CD14-positive monocyte (primary cell): ENCODE data around the gene TM9SF3. TPM values are rescaled to one million over a fixed set of nuclear protein-coding genes. Genes with fewer than 3 reads are reported as not detected.

Source experiments
- DNase-seq, 3 donors: peaks; one replicate each; pipeline ENCODE4 v3.0.0-alpha.2; 2011 to 2022
- H2AFZ ChIP-seq: 2 replicates; pipeline ENCODE4 v1.6.0; 2012; ENCODE audit warnings: mild to moderate bottlenecking, low read depth, low read length, inconsistent platforms; ENCODE audit not compliant: insufficient read depth, poor library complexity, severe bottlenecking
- H3K27ac ChIP-seq, 2 donors: 1 replicate in 1 of 2; 2 replicates in 1 of 2; pipeline ENCODE4 v1.5.1; 2012 to 2013; ENCODE audit warnings: low read length in 2 of 2, control low read depth in 1 of 2, inconsistent platforms in 1 of 2, low read depth in 1 of 2, mild to moderate bottlenecking in 1 of 2
- H3K27me3 ChIP-seq, 2 donors: one replicate each; pipeline versions ENCODE4 v1.6.0 to v1.6.1; 2011 to 2013; ENCODE audit warnings: low read length in 2 of 2; ENCODE audit not compliant: control insufficient read depth in 2 of 2, insufficient read depth in 2 of 2
- H3K36me3 ChIP-seq, 2 donors: replicated peaks in 1 of 2; 1 replicate in 1 of 2; 2 replicates in 1 of 2; pipeline versions ENCODE4 v1.5.1 to v1.6.1; 2012 to 2013; ENCODE audit warnings: low read length in 2 of 2, control low read depth in 1 of 2, inconsistent platforms in 1 of 2, mild to moderate bottlenecking in 1 of 2; ENCODE audit not compliant: insufficient read depth in 2 of 2, control insufficient read depth in 1 of 2
- H3K4me1 ChIP-seq, 2 donors: 1 replicate in 1 of 2; 2 replicates in 1 of 2; pipeline versions ENCODE4 v1.5.1 to v1.6.1; 2012 to 2013; ENCODE audit warnings: low read length in 2 of 2, control low read depth in 1 of 2, inconsistent platforms in 1 of 2, mild to moderate bottlenecking in 1 of 2, moderate library complexity in 1 of 2; ENCODE audit not compliant: insufficient read depth in 2 of 2, control insufficient read depth in 1 of 2
- H3K4me2 ChIP-seq: replicated peaks from 2 replicates; pipeline ENCODE3; 2012; ENCODE audit warnings: low read length, moderate library complexity, mild to moderate bottlenecking; ENCODE audit not compliant: poor library complexity, severe bottlenecking; ENCODE audit errors: extremely low read depth
- H3K4me3 ChIP-seq, 3 experiments: fragments of 200-600 bp in 1 of 3; sonication (generic) in 1 of 3; replicated peaks in 1 of 3; 1 replicate in 2 of 3; 2 replicates in 1 of 3; pipeline ENCODE4 v1.5.1; 2011 to 2013; ENCODE audit warnings: low read length in 3 of 3, mild to moderate bottlenecking in 3 of 3, control low read depth in 2 of 3, low read depth in 2 of 3, inconsistent platforms in 1 of 3, moderate library complexity in 1 of 3
- H3K79me2 ChIP-seq: 2 replicates; pipeline ENCODE4 v1.6.0; 2012; ENCODE audit warnings: mild to moderate bottlenecking, control low read depth, inconsistent platforms, low read length, moderate library complexity; ENCODE audit not compliant: insufficient read depth
- H3K9ac ChIP-seq: 2 replicates; pipeline ENCODE4 v1.6.0; 2017; ENCODE audit warnings: low read length, mild to moderate bottlenecking; ENCODE audit not compliant: insufficient read depth, poor library complexity, severe bottlenecking
- H3K9me3 ChIP-seq, 2 donors: replicated peaks in 1 of 2; 1 replicate in 1 of 2; 2 replicates in 1 of 2; pipeline versions ENCODE4 v1.5.1 to v1.6.1; 2012 to 2013; ENCODE audit warnings: low read length in 2 of 2, control low read depth in 1 of 2; ENCODE audit not compliant: control insufficient read depth in 1 of 2, insufficient read depth in 1 of 2
- H4K20me1 ChIP-seq: 2 replicates; pipeline ENCODE4 v1.6.0; 2012; ENCODE audit warnings: mild to moderate bottlenecking, low read length, control low read depth, moderate library complexity; ENCODE audit not compliant: insufficient read depth
- H3K27ac Mint-ChIP-seq, 7 donors: one replicate each; pipeline ENCODE4 v1.8.0; 2020; ENCODE audit warnings: mild to moderate bottlenecking in 7 of 7, mixed read lengths in 7 of 7, moderate library complexity in 6 of 7, inconsistent platforms in 2 of 7
- H3K27me3 Mint-ChIP-seq, 3 donors: one replicate each; pipeline ENCODE4 v1.8.0; 2021 to 2022; ENCODE audit warnings: low read depth in 3 of 3, mild to moderate bottlenecking in 3 of 3, mixed read lengths in 3 of 3, moderate library complexity in 3 of 3, inconsistent platforms in 1 of 3
- H3K36me3 Mint-ChIP-seq, 2 donors: one replicate each; pipeline ENCODE4 v1.8.0; 2020; ENCODE audit warnings: mixed read lengths in 2 of 2, inconsistent platforms in 1 of 2, mild to moderate bottlenecking in 1 of 2
- H3K4me1 Mint-ChIP-seq: one replicate; pipeline ENCODE4 v1.8.0; 2020; ENCODE audit warnings: mild to moderate bottlenecking, mixed read lengths
- H3K4me3 Mint-ChIP-seq, 2 donors: one replicate each; pipeline ENCODE4 v1.8.0; 2020; ENCODE audit warnings: mild to moderate bottlenecking in 2 of 2, mixed read lengths in 2 of 2, moderate library complexity in 1 of 2
- H3K9me3 Mint-ChIP-seq, 7 donors: one replicate each; pipeline ENCODE4 v1.8.0; 2020 to 2022; ENCODE audit warnings: mixed read lengths in 7 of 7, mild to moderate bottlenecking in 6 of 7, moderate library complexity in 6 of 7, inconsistent platforms in 2 of 7
- CTCF ChIP-seq: fragments of 200-600 bp; IDR thresholded peaks from one replicate; pipeline ENCODE4 v1.8.0; 2022; ENCODE audit warnings: antibody characterized with exemption, mild to moderate bottlenecking
- WGBS: methylation state at CpG from one replicate; pipeline ENCODE4 v1.1.5; 2013; ENCODE audit warnings: missing lambda C conversion rate; ENCODE audit not compliant: insufficient coverage; 5-methylcytosine and 5-hydroxymethylcytosine counted together
- intact Hi-C, 2 donors: fragments of 100-400 bp; cut with micrococcal nuclease; formaldehyde crosslinking; loops; one replicate each; pipeline versions ENCODE4 v1.15.0 to v1.15.1; 2023
- polyA plus RNA-seq, 3 donors: library from polyadenylated mRNA; depleted of rRNA in 1 of 3; unstranded in 2 of 3; stranded (reverse) in 1 of 3; fragments of 300-500 nt in 2 of 3; fragments of >200 nt in 1 of 3; fragmentation: Illumina TruSeq in 2 of 3; gene quantifications; 1 replicate in 2 of 3; 2 replicates in 1 of 3; pipeline ENCODE4 v1.2.3, GENCODE V29; 2012 to 2021

TM9SF3 gene
- polyA plus RNA-seq, 3 donors = 23.9 to 67.1 (median 59.9) TPM

- H4K20me1 ChIP-seq = peaks cover 91% of the 10 kb centered on the region
- H3K9me3 ChIP-seq = no peaks in the 10 kb centered on the region
- no peaks in the 10 kb centered on the region for H3K4me1 ChIP-seq
- Mint-ChIP-seq H3K9me3 (no peaks in the 10 kb centered on the region), H3K4me1 (no peaks in the 10 kb centered on the region), H3K36me3 (peaks cover 80 to 96% of the 10 kb centered on the region in 2 donors), H3K27ac (peak overlapping the region in 2 of 7 donors; percentile 47 to 72), H3K27me3 (peaks cover 0 to 2% (median 0%) of the 10 kb centered on the region in 3 donors), H3K4me3 (no peak overlapping the region)
- WGBS = 81% methylated on average over 4 of the region's 5 CpGs
- H3K27ac ChIP-seq = peak overlapping the region in 1 of 2 donors; percentile 25
- no peak overlapping the region for H3K9ac ChIP-seq
- no peak overlapping the region for H3K4me3 ChIP-seq
- intact Hi-C loops = no loop called here
- H3K79me2 ChIP-seq = peaks cover 14% of the 10 kb centered on the region
- H3K36me3 ChIP-seq = peaks cover 91 to 99% of the 10 kb centered on the region in 2 donors
- no peaks in the 10 kb centered on the region for H3K27me3 ChIP-seq
- no peak for TF ChIP-seq CTCF
- no peak overlapping the region for H3K4me2 ChIP-seq
- H2AFZ ChIP-seq = no peak overlapping the region
- DNase-seq = peak in 1 of 3 donors; percentile 25
These were observed 40.0 kb upstream of the TM9SF3 start for GRCh38 chr10:96626795-96627194.

GRCh38 chr10:96625173-96625572, 38.4 kb upstream of the TM9SF3 start:
- TF ChIP-seq CTCF = no peak
- H3K4me3 Mint-ChIP-seq = no peak overlapping the region
- H3K9me3 ChIP-seq = no peaks in the 10 kb centered on the region
- H3K27me3 Mint-ChIP-seq = peaks cover 0 to 2% (median 0%) of the 10 kb centered on the region in 3 donors
- intact Hi-C loops = no loop called here
- no peak for DNase-seq
- no peaks in the 10 kb centered on the region for H3K4me1 ChIP-seq
- no peak overlapping the region for H3K27ac ChIP-seq
- H3K27me3 ChIP-seq = no peaks in the 10 kb centered on the region
- peaks cover 87 to 97% of the 10 kb centered on the region in 2 donors for H3K36me3 Mint-ChIP-seq
- no peak overlapping the region for H3K4me3 ChIP-seq
- H3K79me2 ChIP-seq = peaks cover 1% of the 10 kb centered on the region
- H3K36me3 ChIP-seq = peaks cover 95 to 99% of the 10 kb centered on the region in 2 donors
- no peak overlapping the region for H3K9ac ChIP-seq
- H3K9me3 Mint-ChIP-seq = no peaks in the 10 kb centered on the region
- no peaks in the 10 kb centered on the region for H3K4me1 Mint-ChIP-seq
- H4K20me1 ChIP-seq = peaks cover 91% of the 10 kb centered on the region
- no peak overlapping the region for H3K27ac Mint-ChIP-seq
- WGBS = 100% methylated on average over 1 of the region's 1 CpG
- H3K4me2 ChIP-seq = no peak overlapping the region
- H2AFZ ChIP-seq = no peak overlapping the region
